GM18861 (cell line): Measurements from ENCODE around the gene HMHB1.

Source experiments
- ATAC-seq: cut with Tn5 transposase; IDR thresholded peaks from one replicate; pipeline ENCODE4 v1.9.1; 2021; ENCODE audit not compliant: unreplicated experiment

Gene HMHB1

GRCh38 chr5:143865426-143866025, 53.6 kb downstream of the HMHB1 start:
- ATAC-seq: no peak
